GM19438 (cell line): ENCODE data around the gene C17orf58.
"Not testable (repeated sequence)": the region's sequence is repeated elsewhere in the genome, so short reads cannot be mapped to it uniquely, and the experiment has no call there.

Experiments used
- ATAC-seq: cut with Tn5 transposase; IDR thresholded peaks from one replicate; pipeline ENCODE4 v1.9.1; 2021; ENCODE audit warnings: low read depth; ENCODE audit not compliant: unreplicated experiment

Gene C17orf58

GRCh38 chr17:67996301-67997171, at the start of gene C17orf58:
TSS of gene C17orf58 (minus strand) at chr17:67996469. CDS start at chr17:67996198, 271 bp downstream.
- not testable (repeated sequence) for ATAC-seq

DNA sequence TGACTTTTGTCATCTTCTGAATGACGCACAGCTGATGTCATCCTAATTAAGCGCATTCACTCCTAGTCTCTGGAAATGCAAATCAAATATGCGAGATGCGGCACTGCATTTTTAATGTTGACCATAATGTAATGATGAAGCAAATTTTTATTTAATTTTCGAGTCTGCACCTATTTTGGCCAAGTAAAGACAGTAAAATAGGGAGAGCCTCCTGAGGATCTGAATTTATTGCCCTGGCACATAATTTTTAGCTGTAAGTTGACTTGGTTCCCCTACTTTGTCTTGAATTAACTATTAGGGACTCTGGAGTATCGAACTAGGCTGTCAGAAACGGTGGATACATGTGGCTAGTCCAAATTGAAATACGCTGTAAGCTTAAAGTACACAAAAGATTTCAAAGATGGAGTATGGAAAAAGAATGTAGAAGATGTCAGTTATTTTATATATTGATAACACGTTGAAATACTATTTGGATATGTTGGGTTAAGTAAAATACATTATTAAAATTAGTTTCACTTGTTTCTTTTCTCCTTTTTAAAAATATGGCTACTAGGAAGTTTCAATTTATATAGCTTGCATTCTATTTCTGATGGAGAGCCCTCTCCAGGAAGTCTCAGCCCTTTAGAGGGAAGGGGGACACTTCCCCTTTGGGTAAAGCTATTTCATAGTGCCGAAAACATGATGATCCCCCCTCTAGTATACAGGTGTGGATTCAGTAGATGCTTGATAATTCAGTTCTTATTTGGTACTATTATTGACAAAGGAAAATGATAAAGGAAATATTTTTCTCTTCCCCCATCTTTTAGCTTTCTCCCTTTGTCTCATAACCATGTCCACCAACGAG, 40.3 kb upstream of the C17orf58 start:
- ATAC-seq, result no peak

GRCh38 chr17:68035523-68036303, 39.4 kb upstream of the C17orf58 start, which contains the start of gene KPNA2:
TSS of gene KPNA2 (plus strand) at chr17:68035735. CDS start at chr17:68037133, 1,398 bp downstream.
- ATAC-seq, result peak; percentile 92

DNA sequence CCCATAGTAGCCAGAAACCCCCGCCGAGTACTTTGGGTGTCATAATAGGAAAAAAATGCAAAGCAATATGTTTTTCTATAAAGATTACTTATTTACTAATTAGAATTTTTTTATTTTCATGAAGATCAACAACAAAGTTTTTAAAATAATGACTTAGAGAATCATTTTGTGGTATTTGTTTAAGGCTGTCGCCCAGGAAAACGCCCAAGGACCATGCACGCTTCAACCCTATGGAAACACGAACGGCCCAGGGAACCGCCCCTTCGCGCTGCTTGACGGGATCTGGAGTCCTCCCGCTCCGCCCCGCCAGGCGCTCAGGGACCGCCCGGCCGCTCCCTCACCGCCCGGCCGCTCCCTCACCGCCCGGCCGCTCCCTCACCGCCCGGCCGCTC, 38.9 kb upstream of the C17orf58 start:
- peak; percentile 84 for ATAC-seq

GRCh38 chr17:68034452-68034776, 38.1 kb upstream of the C17orf58 start:
- ATAC-seq, result no peak

- ATAC-seq, result no peak
Measured at GRCh38 chr17:68033636-68034451, 37.6 kb upstream of the C17orf58 start.

DNA sequence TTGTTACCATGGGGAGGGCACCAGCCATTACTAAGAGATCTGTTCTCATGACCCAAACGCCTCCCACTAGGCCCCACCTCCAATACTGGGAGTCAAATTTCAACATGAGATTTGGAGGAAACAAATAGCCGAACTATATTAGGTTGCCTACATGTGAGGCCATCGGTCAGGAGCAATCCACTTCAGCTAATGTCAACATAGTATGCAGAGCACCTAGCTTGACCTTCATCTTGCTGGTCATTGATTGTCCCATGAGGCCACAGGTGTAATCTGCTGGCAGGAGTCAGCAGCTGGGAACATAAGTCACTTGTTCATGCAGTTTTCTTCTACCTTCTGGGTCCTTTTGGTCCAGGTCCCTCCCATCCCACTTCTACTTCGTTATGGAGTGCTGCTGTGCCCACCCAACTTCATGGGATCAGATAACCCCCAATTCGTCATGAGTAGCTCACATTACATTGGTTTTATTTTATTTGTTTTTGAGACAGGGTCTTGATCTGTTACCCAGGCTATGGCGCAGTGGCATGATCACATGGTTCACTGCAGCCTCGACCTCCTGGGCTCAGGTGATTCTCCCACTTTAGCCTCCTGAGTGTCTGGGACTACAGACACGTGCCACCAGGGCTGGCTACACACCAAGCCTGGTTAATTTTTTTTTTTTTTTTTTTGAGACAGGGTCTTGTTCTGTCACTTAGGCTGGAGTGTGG, 33.4 kb upstream of the C17orf58 start:
- no peak for ATAC-seq

GRCh38 chr17:68022547-68022946, 26.3 kb upstream of the C17orf58 start:
- ATAC-seq, result not testable (repeated sequence)

GRCh38 chr17:68021963-68022362, 25.7 kb upstream of the C17orf58 start:
- ATAC-seq, result no peak

DNA sequence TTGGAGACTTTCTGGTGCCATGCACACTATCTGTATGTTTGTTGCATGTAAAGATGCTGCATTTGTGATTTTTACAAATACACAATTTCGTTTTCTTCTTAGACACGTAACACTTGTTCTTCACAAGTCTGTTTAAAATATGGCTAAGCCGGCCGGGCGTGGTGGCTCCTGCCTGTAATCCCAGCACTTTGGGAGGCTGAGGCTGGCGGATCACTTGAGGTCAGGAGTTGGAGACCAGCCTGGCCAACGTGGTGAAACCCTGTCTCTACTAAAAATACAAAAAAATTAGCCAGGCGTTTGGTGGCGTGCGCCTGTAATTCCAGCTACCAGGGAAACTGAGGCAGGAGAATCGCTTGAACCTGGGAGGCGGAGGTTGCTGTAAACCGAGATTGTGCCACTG, 24.5 kb upstream of the C17orf58 start:
- not testable (repeated sequence) for ATAC-seq

- peak; percentile 22 for ATAC-seq
Measured at GRCh38 chr17:68020409-68020756, 24.1 kb upstream of the C17orf58 start.

- ATAC-seq, result peak; percentile 89
Measured at GRCh38 chr17:68019675-68020408, 23.6 kb upstream of the C17orf58 start.

DNA sequence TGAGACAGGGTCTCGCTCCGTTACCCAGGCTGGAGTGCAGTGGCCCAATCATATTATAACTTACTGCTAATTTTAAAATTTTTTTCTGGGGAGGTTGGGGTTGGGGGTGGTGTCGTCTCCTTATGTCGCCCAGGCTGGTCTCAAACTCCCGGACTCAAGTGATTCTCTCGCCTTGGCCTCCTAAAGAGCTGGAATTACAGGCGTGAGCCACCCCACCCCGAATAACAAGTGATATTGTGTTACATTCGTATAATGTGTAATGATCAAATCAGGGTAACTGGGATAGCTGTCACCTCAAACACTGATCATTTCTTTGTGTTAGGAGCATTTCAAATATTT, 23.0 kb upstream of the C17orf58 start:
- no peak for ATAC-seq

GRCh38 chr17:68018493-68018892, 22.2 kb upstream of the C17orf58 start:
- not testable (repeated sequence) for ATAC-seq

GRCh38 chr17:68016838-68017237, 20.6 kb upstream of the C17orf58 start:
- ATAC-seq, result no peak

DNA sequence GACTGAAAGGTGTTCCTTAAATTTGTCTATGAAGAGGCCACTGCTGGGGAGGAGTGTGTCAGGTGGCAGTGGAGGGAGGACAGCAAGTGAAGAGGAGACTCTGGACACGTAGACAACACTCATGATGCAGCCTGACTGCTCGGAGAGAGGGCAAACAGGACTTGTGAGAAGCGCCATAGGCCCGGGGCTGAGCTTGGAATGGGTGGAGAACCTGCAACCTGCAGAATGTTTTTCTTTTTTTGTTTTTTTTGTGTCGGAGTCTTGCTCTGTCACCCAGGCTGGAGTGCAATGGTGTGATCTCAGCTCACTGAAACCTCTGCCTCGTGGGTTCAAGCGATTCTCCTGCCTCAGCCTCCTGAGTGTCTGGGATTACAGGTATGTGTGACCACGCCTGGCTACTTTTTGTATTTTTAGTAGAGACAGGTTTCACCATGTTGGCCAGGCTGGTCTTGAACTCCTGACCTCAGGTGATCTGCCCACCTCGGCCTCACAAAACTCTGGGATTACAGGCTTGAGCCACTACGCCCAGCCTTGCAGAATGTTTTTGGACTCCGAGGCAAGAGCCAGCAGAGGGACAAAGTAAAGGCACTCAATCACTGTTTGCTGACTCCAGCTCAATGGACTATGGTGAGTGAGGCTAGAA, 18.9 kb upstream of the C17orf58 start:
- no peak for ATAC-seq

DNA sequence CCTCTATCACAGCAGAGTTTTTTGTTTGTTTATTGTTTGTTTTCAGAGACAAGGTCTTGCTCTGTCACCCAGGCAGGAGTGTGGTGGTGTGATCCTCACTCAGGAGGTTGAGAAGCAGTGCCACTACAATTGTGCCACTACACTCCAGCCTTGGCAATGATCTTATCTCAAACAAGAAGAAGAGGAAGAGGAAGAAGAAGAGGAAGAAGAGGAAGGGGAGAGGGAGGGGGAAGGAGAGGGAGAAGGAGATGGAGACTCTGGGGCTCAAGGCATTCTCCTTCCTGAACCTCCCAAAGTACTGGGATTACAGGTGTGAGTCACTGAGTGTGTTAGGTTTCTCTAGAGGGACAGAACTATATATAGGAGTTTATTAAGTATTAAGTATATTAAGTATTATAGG, 17.1 kb upstream of the C17orf58 start:
- ATAC-seq, result no peak

DNA sequence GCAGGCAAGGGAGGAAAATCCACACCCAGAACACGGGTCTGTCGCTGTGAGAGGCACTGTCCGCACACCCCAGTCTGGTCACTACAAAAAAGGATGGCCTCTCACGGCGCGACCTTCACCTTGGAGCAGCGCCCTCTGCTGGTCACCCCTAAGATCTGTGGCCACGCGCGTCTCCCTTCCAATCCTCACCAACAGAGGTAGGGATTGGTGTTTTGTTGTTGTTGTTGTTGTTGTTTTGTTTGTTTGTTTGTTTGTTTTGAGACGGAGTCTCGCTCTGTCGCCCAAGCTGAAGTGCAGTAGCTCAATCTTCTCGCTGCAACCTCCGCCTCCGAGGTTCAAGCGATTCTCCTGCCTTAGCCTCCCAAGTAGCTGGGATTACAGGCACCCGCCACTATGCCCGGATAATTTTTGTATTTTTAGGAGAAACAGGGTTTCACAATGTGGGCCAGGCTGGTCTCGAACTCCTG, 15.0 kb upstream of the C17orf58 start:
- ATAC-seq, result no peak
